Measurements from ENCODE around the gene PTPRD.

Gene PTPRD

GRCh38 chr9:8457055-8457454 is 2155.7 kb downstream of the PTPRD start:
- peaks cover 8% of the 10 kb centered on the region for H3K36me3 ChIP-seq (ENCODE audit: control insufficient read depth, insufficient read depth, low read length)
- no peak overlapping the region for H3K4me3 ChIP-seq (ENCODE audit: extremely low read depth, insufficient read depth, low read length, poor library complexity, severe bottlenecking)
- 100% methylated on average over 1 of the region's 5 CpGs; no CpG with 5 or more reads in 1 of the 2 experiments for WGBS, 2 experiments (ENCODE audit: insufficient coverage in 2 of 2)
- no peak overlapping the region for H3K27ac ChIP-seq (ENCODE audit: low read depth, low read length, severe bottlenecking)
- H3K4me1 ChIP-seq (ENCODE audit: control insufficient read depth, insufficient read depth, low read length, poor library complexity, severe bottlenecking) = no peaks in the 10 kb centered on the region
- H3K9me3 ChIP-seq (ENCODE audit: control insufficient read depth, low read length) = no peaks in the 10 kb centered on the region

- Histone ChIP-seq H3K4me1 (ENCODE audit: control insufficient read depth, insufficient read depth, low read length, poor library complexity, severe bottlenecking) (no peaks in the 10 kb centered on the region), H3K27ac (ENCODE audit: low read depth, low read length, severe bottlenecking) (no peak overlapping the region), H3K36me3 (ENCODE audit: control insufficient read depth, insufficient read depth, low read length) (peaks cover 8% of the 10 kb centered on the region), H3K9me3 (ENCODE audit: control insufficient read depth, low read length) (no peaks in the 10 kb centered on the region), H3K4me3 (ENCODE audit: extremely low read depth, insufficient read depth, low read length, poor library complexity, severe bottlenecking) (no peak overlapping the region)
Measured at GRCh38 chr9:8456344-8456743, 2156.5 kb downstream of the PTPRD start.

GRCh38 chr9:8450810-8451545 is 2161.8 kb downstream of the PTPRD start:
- H3K9me3 ChIP-seq (ENCODE audit: control insufficient read depth, low read length) = no peaks in the 10 kb centered on the region
- no peak overlapping the region for H3K27ac ChIP-seq (ENCODE audit: low read depth, low read length, severe bottlenecking)
- H3K4me1 ChIP-seq (ENCODE audit: control insufficient read depth, insufficient read depth, low read length, poor library complexity, severe bottlenecking) = no peaks in the 10 kb centered on the region
- WGBS, 2 experiments (ENCODE audit: insufficient coverage in 2 of 2) = 95 to 100% methylated on average over 2 to 4 of the region's 9 CpGs
- peaks cover 27% of the 10 kb centered on the region for H3K36me3 ChIP-seq (ENCODE audit: control insufficient read depth, insufficient read depth, low read length)
- no peak overlapping the region for H3K4me3 ChIP-seq (ENCODE audit: extremely low read depth, insufficient read depth, low read length, poor library complexity, severe bottlenecking)

- 90 to 93% methylated on average over 2 to 5 of the region's 7 CpGs for WGBS, 2 experiments (ENCODE audit: insufficient coverage in 2 of 2)
- no peaks in the 10 kb centered on the region for H3K4me1 ChIP-seq (ENCODE audit: control insufficient read depth, insufficient read depth, low read length, poor library complexity, severe bottlenecking)
- no peak overlapping the region for H3K4me3 ChIP-seq (ENCODE audit: extremely low read depth, insufficient read depth, low read length, poor library complexity, severe bottlenecking)
- H3K36me3 ChIP-seq (ENCODE audit: control insufficient read depth, insufficient read depth, low read length) = peaks cover 27% of the 10 kb centered on the region
- H3K9me3 ChIP-seq (ENCODE audit: control insufficient read depth, low read length) = no peaks in the 10 kb centered on the region
- H3K27ac ChIP-seq (ENCODE audit: low read depth, low read length, severe bottlenecking) = no peak overlapping the region
Measured at GRCh38 chr9:8448226-8448625, 2164.6 kb downstream of the PTPRD start.

- WGBS, 2 experiments (ENCODE audit: insufficient coverage in 2 of 2) = 93% methylated on average over 4 of the region's 4 CpGs; no CpG with 5 or more reads in 1 of the 2 experiments
Measured at GRCh38 chr9:8447601-8448000, 2165.2 kb downstream of the PTPRD start.

GRCh38 chr9:8437876-8438275 is 2174.9 kb downstream of the PTPRD start:
- peaks cover 5% of the 10 kb centered on the region for H3K36me3 ChIP-seq (ENCODE audit: control insufficient read depth, insufficient read depth, low read length)
- no peaks in the 10 kb centered on the region for H3K4me1 ChIP-seq (ENCODE audit: control insufficient read depth, insufficient read depth, low read length, poor library complexity, severe bottlenecking)
- no peak overlapping the region for H3K27ac ChIP-seq (ENCODE audit: low read depth, low read length, severe bottlenecking)
- no peaks in the 10 kb centered on the region for H3K9me3 ChIP-seq (ENCODE audit: control insufficient read depth, low read length)
- H3K4me3 ChIP-seq (ENCODE audit: extremely low read depth, insufficient read depth, low read length, poor library complexity, severe bottlenecking) = no peak overlapping the region

More at GRCh38 chr9:8447601-8448000, 2165.2 kb downstream of the PTPRD start:
- H3K4me1 ChIP-seq (ENCODE audit: control insufficient read depth, insufficient read depth, low read length, poor library complexity, severe bottlenecking) = no peaks in the 10 kb centered on the region
- peaks cover 27% of the 10 kb centered on the region for H3K36me3 ChIP-seq (ENCODE audit: control insufficient read depth, insufficient read depth, low read length)
- H3K27ac ChIP-seq (ENCODE audit: low read depth, low read length, severe bottlenecking) = no peak overlapping the region
- H3K4me3 ChIP-seq (ENCODE audit: extremely low read depth, insufficient read depth, low read length, poor library complexity, severe bottlenecking) = no peak overlapping the region
- no peaks in the 10 kb centered on the region for H3K9me3 ChIP-seq (ENCODE audit: control insufficient read depth, low read length)

- 93 to 100% methylated on average over 1 to 4 of the region's 4 CpGs for WGBS, 2 experiments (ENCODE audit: insufficient coverage in 2 of 2)
Measured at GRCh38 chr9:8437259-8437658, 2175.5 kb downstream of the PTPRD start.

GRCh38 chr9:8436786-8437185 is 2176.0 kb downstream of the PTPRD start:
- Histone ChIP-seq H3K36me3 (ENCODE audit: control insufficient read depth, insufficient read depth, low read length) (peaks cover 5% of the 10 kb centered on the region), H3K9me3 (ENCODE audit: control insufficient read depth, low read length) (no peaks in the 10 kb centered on the region), H3K4me3 (ENCODE audit: extremely low read depth, insufficient read depth, low read length, poor library complexity, severe bottlenecking) (no peak overlapping the region), H3K27ac (ENCODE audit: low read depth, low read length, severe bottlenecking) (no peak overlapping the region), H3K4me1 (ENCODE audit: control insufficient read depth, insufficient read depth, low read length, poor library complexity, severe bottlenecking) (no peaks in the 10 kb centered on the region)
- no CpG with 5 or more reads among the region's 1 CpG for WGBS, 2 experiments (ENCODE audit: insufficient coverage in 2 of 2)

More at GRCh38 chr9:8437259-8437658, 2175.5 kb downstream of the PTPRD start:
- H3K4me1 ChIP-seq (ENCODE audit: control insufficient read depth, insufficient read depth, low read length, poor library complexity, severe bottlenecking) = no peaks in the 10 kb centered on the region
- no peaks in the 10 kb centered on the region for H3K9me3 ChIP-seq (ENCODE audit: control insufficient read depth, low read length)
- H3K36me3 ChIP-seq (ENCODE audit: control insufficient read depth, insufficient read depth, low read length) = peaks cover 5% of the 10 kb centered on the region
- no peak overlapping the region for H3K4me3 ChIP-seq (ENCODE audit: extremely low read depth, insufficient read depth, low read length, poor library complexity, severe bottlenecking)
- no peak overlapping the region for H3K27ac ChIP-seq (ENCODE audit: low read depth, low read length, severe bottlenecking)

- Histone ChIP-seq H3K27ac (ENCODE audit: low read depth, low read length, severe bottlenecking) (no peak overlapping the region), H3K36me3 (ENCODE audit: control insufficient read depth, insufficient read depth, low read length) (peaks cover 5% of the 10 kb centered on the region), H3K4me1 (ENCODE audit: control insufficient read depth, insufficient read depth, low read length, poor library complexity, severe bottlenecking) (no peaks in the 10 kb centered on the region), H3K4me3 (ENCODE audit: extremely low read depth, insufficient read depth, low read length, poor library complexity, severe bottlenecking) (no peak overlapping the region), H3K9me3 (ENCODE audit: control insufficient read depth, low read length) (no peaks in the 10 kb centered on the region)
- whole genome bisulfite sequencing, 2 experiments (ENCODE audit: insufficient coverage in 2 of 2) = 76 to 100% methylated on average over 2 to 3 of the region's 3 CpGs
Measured at GRCh38 chr9:8434621-8435020, 2178.2 kb downstream of the PTPRD start.

GRCh38 chr9:8432224-8432623 is 2180.6 kb downstream of the PTPRD start:
- Histone ChIP-seq H3K4me3 (ENCODE audit: extremely low read depth, insufficient read depth, low read length, poor library complexity, severe bottlenecking) (no peak overlapping the region), H3K27ac (ENCODE audit: low read depth, low read length, severe bottlenecking) (no peak overlapping the region), H3K36me3 (ENCODE audit: control insufficient read depth, insufficient read depth, low read length) (peaks cover 5% of the 10 kb centered on the region), H3K9me3 (ENCODE audit: control insufficient read depth, low read length) (no peaks in the 10 kb centered on the region), H3K4me1 (ENCODE audit: control insufficient read depth, insufficient read depth, low read length, poor library complexity, severe bottlenecking) (no peaks in the 10 kb centered on the region)
- WGBS, 2 experiments (ENCODE audit: insufficient coverage in 2 of 2) = 85 to 96% methylated on average over 3 of the region's 4 CpGs

- no peaks in the 10 kb centered on the region for H3K9me3 ChIP-seq (ENCODE audit: control insufficient read depth, low read length)
- H3K4me3 ChIP-seq (ENCODE audit: extremely low read depth, insufficient read depth, low read length, poor library complexity, severe bottlenecking) = no peak overlapping the region
- H3K4me1 ChIP-seq (ENCODE audit: control insufficient read depth, insufficient read depth, low read length, poor library complexity, severe bottlenecking) = no peaks in the 10 kb centered on the region
- H3K36me3 ChIP-seq (ENCODE audit: control insufficient read depth, insufficient read depth, low read length) = peaks cover 5% of the 10 kb centered on the region
- no CpG with 5 or more reads among the region's 1 CpG for WGBS, 2 experiments (ENCODE audit: insufficient coverage in 2 of 2)
- no peak overlapping the region for H3K27ac ChIP-seq (ENCODE audit: low read depth, low read length, severe bottlenecking)
Measured at GRCh38 chr9:8431505-8431904, 2181.3 kb downstream of the PTPRD start.

All from mesodermal cell (in vitro differentiated cells).